Activated naive CD4-positive, alpha-beta T cell treated with anti-CD3 and anti-CD28 coated beads, Interleukin-2, amount 50 U/mL, for 72 hours (primary cell): ENCODE measurements around the gene SSTR5. TPM values are rescaled to one million over a fixed set of nuclear protein-coding genes. Genes with fewer than 3 reads are reported as not detected.
"Not testable (repeated sequence)": the region's sequence is repeated elsewhere in the genome, so short reads cannot be mapped to it uniquely, and the experiment has no call there.

ENCODE experiments used
- ATAC-seq, 2 donors: fragments of 150-1000 bp; cut with Tn5 transposase; 2 replicates each; pipeline ENCODE4 v1.10.0; 2021; ENCODE audit warnings: mild to moderate bottlenecking in 2 of 2, moderate library complexity in 2 of 2
- DNase-seq, 2 donors: peaks; one replicate each; pipeline ENCODE4 v3.0.0; 2021 to 2022; ENCODE audit warnings: low spot score in 2 of 2
- H3K27ac Mint-ChIP-seq, 2 donors: one replicate each; pipeline ENCODE4 v1.8.0; 2022; ENCODE audit warnings: mild to moderate bottlenecking in 2 of 2, mixed read lengths in 2 of 2
- H3K36me3 Mint-ChIP-seq, 2 donors: one replicate each; pipeline ENCODE4 v1.8.0; 2022; ENCODE audit warnings: mixed read lengths in 2 of 2
- H3K9me3 Mint-ChIP-seq, 2 donors: one replicate each; pipeline ENCODE4 v1.8.0; 2022; ENCODE audit warnings: mixed read lengths in 2 of 2
- total RNA-seq, 2 donors: library from RNA; stranded (reverse); gene quantifications; one replicate each; pipeline ENCODE4 v1.2.3, GENCODE V29; 2022

The SSTR5 gene
- total RNA-seq: not detected

- ATAC-seq: no peak
- Mint-ChIP-seq H3K9me3 (no peaks in the 10 kb centered on the region), H3K27ac (no peak within 1 kb of the TSS), H3K36me3 (no peaks in the 10 kb centered on the region)
- no peak for DNase-seq
Measured at GRCh38 chr16:1072526-1073261, at the start of gene SSTR5. TSS of gene SSTR5 (plus strand) at chr16:1072747. CDS start at chr16:1078869, 6,122 bp downstream.

- H3K27ac Mint-ChIP-seq: no peak overlapping the region
- ATAC-seq (no peak), DNase-seq (no peak)
- H3K36me3 Mint-ChIP-seq: no peaks in the 10 kb centered on the region
- no peaks in the 10 kb centered on the region for H3K9me3 Mint-ChIP-seq
Measured at GRCh38 chr16:1024138-1024537, 48.4 kb upstream of the SSTR5 start.

GRCh38 chr16:1025183-1025809 is 47.3 kb upstream of the SSTR5 start:
- not testable (repeated sequence) for H3K27ac Mint-ChIP-seq, DNase-seq, ATAC-seq, H3K9me3 Mint-ChIP-seq, H3K36me3 Mint-ChIP-seq

- no peaks in the 10 kb centered on the region for H3K36me3 Mint-ChIP-seq
- H3K27ac Mint-ChIP-seq: no peak overlapping the region
- ATAC-seq (no peak), DNase-seq (no peak)
- H3K9me3 Mint-ChIP-seq: no peaks in the 10 kb centered on the region
Measured at GRCh38 chr16:1026057-1026783, 46.3 kb upstream of the SSTR5 start.

GRCh38 chr16:1026784-1027500 is 45.6 kb upstream of the SSTR5 start:
- ATAC-seq: no peak
- DNase-seq: no peak
- H3K27ac Mint-ChIP-seq: no peak overlapping the region
- H3K36me3 Mint-ChIP-seq: no peaks in the 10 kb centered on the region
- no peaks in the 10 kb centered on the region for H3K9me3 Mint-ChIP-seq

GRCh38 chr16:1027501-1027815 is 45.1 kb upstream of the SSTR5 start:
- Mint-ChIP-seq H3K9me3 (no peaks in the 10 kb centered on the region), H3K27ac (no peak overlapping the region), H3K36me3 (no peaks in the 10 kb centered on the region)
- no peak for DNase-seq
- no peak for ATAC-seq

GRCh38 chr16:1028056-1028455 is 44.5 kb upstream of the SSTR5 start:
- Mint-ChIP-seq H3K27ac (no peak overlapping the region), H3K36me3 (no peaks in the 10 kb centered on the region), H3K9me3 (no peaks in the 10 kb centered on the region)
- ATAC-seq (no peak), DNase-seq (no peak)

GRCh38 chr16:1028524-1029258 is 43.9 kb upstream of the SSTR5 start:
- H3K27ac Mint-ChIP-seq: no peak overlapping the region
- H3K9me3 Mint-ChIP-seq: no peaks in the 10 kb centered on the region
- ATAC-seq: no peak
- no peaks in the 10 kb centered on the region for H3K36me3 Mint-ChIP-seq
- no peak for DNase-seq

- no peak for DNase-seq
- ATAC-seq: no peak
- Mint-ChIP-seq H3K27ac (no peak overlapping the region), H3K9me3 (no peaks in the 10 kb centered on the region), H3K36me3 (no peaks in the 10 kb centered on the region)
Measured at GRCh38 chr16:1029259-1029545, 43.3 kb upstream of the SSTR5 start.

- no peak for DNase-seq
Measured at GRCh38 chr16:1030473-1030901, 42.1 kb upstream of the SSTR5 start.

GRCh38 chr16:1031666-1032065 is 40.9 kb upstream of the SSTR5 start:
- no peaks in the 10 kb centered on the region for H3K36me3 Mint-ChIP-seq
- no peak for ATAC-seq
- H3K9me3 Mint-ChIP-seq: no peaks in the 10 kb centered on the region
- DNase-seq: no peak
- no peak overlapping the region for H3K27ac Mint-ChIP-seq

More at GRCh38 chr16:1030473-1030901, 42.1 kb upstream of the SSTR5 start:
- no peaks in the 10 kb centered on the region for H3K36me3 Mint-ChIP-seq
- no peaks in the 10 kb centered on the region for H3K9me3 Mint-ChIP-seq
- no peak overlapping the region for H3K27ac Mint-ChIP-seq
- ATAC-seq: no peak

GRCh38 chr16:1032607-1033006 is 39.9 kb upstream of the SSTR5 start:
- ATAC-seq (no peak), DNase-seq (no peak)
- no peak overlapping the region for H3K27ac Mint-ChIP-seq
- no peaks in the 10 kb centered on the region for H3K36me3 Mint-ChIP-seq
- no peaks in the 10 kb centered on the region for H3K9me3 Mint-ChIP-seq

GRCh38 chr16:1033128-1033679 is 39.3 kb upstream of the SSTR5 start:
- Mint-ChIP-seq H3K27ac (no peak overlapping the region), H3K9me3 (no peaks in the 10 kb centered on the region), H3K36me3 (no peaks in the 10 kb centered on the region)
- DNase-seq (no peak), ATAC-seq (no peak)

GRCh38 chr16:1034230-1035065 is 38.1 kb upstream of the SSTR5 start:
- DNase-seq: no peak
- H3K27ac Mint-ChIP-seq: no peak overlapping the region
- no peak for ATAC-seq
- no peaks in the 10 kb centered on the region for H3K9me3 Mint-ChIP-seq
- no peaks in the 10 kb centered on the region for H3K36me3 Mint-ChIP-seq

- ATAC-seq (no peak), DNase-seq (no peak)
- Mint-ChIP-seq H3K27ac (no peak overlapping the region), H3K9me3 (no peaks in the 10 kb centered on the region), H3K36me3 (no peaks in the 10 kb centered on the region)
Measured at GRCh38 chr16:1035066-1035415, 37.5 kb upstream of the SSTR5 start.

- H3K36me3 Mint-ChIP-seq: no peaks in the 10 kb centered on the region
- DNase-seq (no peak), ATAC-seq (no peak)
- H3K9me3 Mint-ChIP-seq: no peaks in the 10 kb centered on the region
- H3K27ac Mint-ChIP-seq: no peak overlapping the region
Measured at GRCh38 chr16:1036166-1036565, 36.4 kb upstream of the SSTR5 start.
